HL-60 (cell line): Measurements from ENCODE around the gene SMAD7.

Experiments
- DNase-seq, 2 experiments: peaks; one replicate each; pipeline ENCODE4 v3.0.0-alpha.2; 2010 to 2020; ENCODE audit warnings: low read depth in 1 of 2, low spot score in 1 of 2
- H3K27ac ChIP-seq: fragments of 250-450 bp; sonication (Bioruptor Pico); replicated peaks from 2 replicates; pipeline ENCODE4 v1.5.1; 2020; ENCODE audit warnings: mild to moderate bottlenecking, moderate library complexity
- H3K27me3 ChIP-seq: fragments of 250-450 bp; sonication (Bioruptor Pico); 2 replicates; pipeline ENCODE4 v1.5.1; 2021; ENCODE audit warnings: mild to moderate bottlenecking, moderate library complexity; ENCODE audit not compliant: insufficient read depth, poor library complexity, severe bottlenecking
- H3K4me3 ChIP-seq: replicated peaks from 2 replicates; pipeline ENCODE4 v1.5.1; 2011; ENCODE audit warnings: mild to moderate bottlenecking, control low read depth, low read length; ENCODE audit not compliant: insufficient read depth
- GABPA ChIP-seq: IDR thresholded peaks from 2 replicates; pipeline ENCODE4 v1.6.1; 2012; ENCODE audit warnings: low read depth
- POLR2AphosphoS5 ChIP-seq: IDR thresholded peaks from 2 replicates; pipeline ENCODE4 v1.6.1; 2012; ENCODE audit warnings: low read depth
- REST ChIP-seq: IDR thresholded peaks from 2 replicates; pipeline ENCODE4 v1.6.1; 2012; ENCODE audit warnings: low read depth; ENCODE audit not compliant: insufficient replicate concordance
- SPI1 ChIP-seq: IDR thresholded peaks from 2 replicates; pipeline ENCODE4 v1.6.1; 2012; ENCODE audit warnings: low read depth, mild to moderate bottlenecking, borderline replicate concordance
- TF ChIP-seq, protein P1 (sequence below): IDR thresholded peaks from one replicate; pipeline ENCODE4 v1.5.1; 2011; ENCODE audit warnings: low read length, control low read depth, inconsistent platforms; ENCODE audit not compliant: insufficient read depth

Gene SMAD7

GRCh38 chr18:48899558-48900174 lies 51.1 kb downstream of the SMAD7 start:
- no peak for TF ChIP-seq POLR2AphosphoS5
- TF ChIP-seq REST, result no peak
- TF ChIP-seq, protein P1, sequence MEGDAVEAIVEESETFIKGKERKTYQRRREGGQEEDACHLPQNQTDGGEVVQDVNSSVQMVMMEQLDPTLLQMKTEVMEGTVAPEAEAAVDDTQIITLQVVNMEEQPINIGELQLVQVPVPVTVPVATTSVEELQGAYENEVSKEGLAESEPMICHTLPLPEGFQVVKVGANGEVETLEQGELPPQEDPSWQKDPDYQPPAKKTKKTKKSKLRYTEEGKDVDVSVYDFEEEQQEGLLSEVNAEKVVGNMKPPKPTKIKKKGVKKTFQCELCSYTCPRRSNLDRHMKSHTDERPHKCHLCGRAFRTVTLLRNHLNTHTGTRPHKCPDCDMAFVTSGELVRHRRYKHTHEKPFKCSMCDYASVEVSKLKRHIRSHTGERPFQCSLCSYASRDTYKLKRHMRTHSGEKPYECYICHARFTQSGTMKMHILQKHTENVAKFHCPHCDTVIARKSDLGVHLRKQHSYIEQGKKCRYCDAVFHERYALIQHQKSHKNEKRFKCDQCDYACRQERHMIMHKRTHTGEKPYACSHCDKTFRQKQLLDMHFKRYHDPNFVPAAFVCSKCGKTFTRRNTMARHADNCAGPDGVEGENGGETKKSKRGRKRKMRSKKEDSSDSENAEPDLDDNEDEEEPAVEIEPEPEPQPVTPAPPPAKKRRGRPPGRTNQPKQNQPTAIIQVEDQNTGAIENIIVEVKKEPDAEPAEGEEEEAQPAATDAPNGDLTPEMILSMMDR, result no peak
- no peak for TF ChIP-seq GABPA
- TF ChIP-seq SPI1, result no peak
- H3K4me3 ChIP-seq, result no peak overlapping the region
- DNase-seq, result no peak

GRCh38 chr18:48898521-48898920 lies 52.2 kb downstream of the SMAD7 start:
- H3K4me3 ChIP-seq, result no peak overlapping the region
- no peak for DNase-seq
- TF ChIP-seq POLR2AphosphoS5 (no peak), SPI1 (peak; percentile 74)
- no peak overlapping the region for H3K27ac ChIP-seq
- no peaks in the 10 kb centered on the region for H3K27me3 ChIP-seq

More at GRCh38 chr18:48899558-48900174, 51.1 kb downstream of the SMAD7 start:
- Histone ChIP-seq H3K27me3 (no peaks in the 10 kb centered on the region), H3K27ac (no peak overlapping the region)

DNA sequence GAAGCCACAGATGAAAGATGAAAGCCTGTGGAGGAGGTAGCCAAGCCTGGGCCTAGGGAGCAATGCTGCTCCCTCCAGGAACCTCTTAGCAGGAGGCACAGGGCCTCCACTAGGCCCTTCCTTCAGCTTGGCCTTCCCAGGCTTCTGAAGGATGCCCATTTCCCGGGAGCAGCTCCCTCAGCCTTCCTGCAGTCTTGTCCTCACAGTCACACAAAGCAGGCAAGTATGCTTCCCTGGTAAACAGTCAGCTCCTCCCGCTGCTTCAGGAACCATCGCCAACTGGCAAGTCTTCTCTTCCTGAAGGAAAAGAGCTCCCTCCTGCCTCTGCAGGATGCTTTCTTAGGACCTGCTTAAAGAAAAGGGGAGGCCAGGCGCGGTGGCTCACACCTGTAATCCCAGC lies 53.2 kb downstream of the SMAD7 start:
- DNase-seq, result no peak
- Histone ChIP-seq H3K27me3 (no peaks in the 10 kb centered on the region), H3K27ac (peak overlapping the region; percentile 70), H3K4me3 (no peak overlapping the region)
- TF ChIP-seq SPI1 (no peak), POLR2AphosphoS5 (no peak), REST (no peak), GABPA (no peak)
- TF ChIP-seq, protein P1, result no peak

GRCh38 chr18:48896875-48897511 lies 53.8 kb downstream of the SMAD7 start:
- Histone ChIP-seq H3K4me3 (no peak overlapping the region), H3K27me3 (no peaks in the 10 kb centered on the region), H3K27ac (peak overlapping the region; percentile 70)
- DNase-seq, result peak; percentile 98 to 99
- TF ChIP-seq SPI1, result peak; percentile 97
- TF ChIP-seq GABPA, result no peak
- no peak for TF ChIP-seq REST
- TF ChIP-seq POLR2AphosphoS5, result peak; percentile 62
- TF ChIP-seq, protein P1, result peak; percentile 3
